AG10803 (cell line): ENCODE results near the gene MAPRE2.

ENCODE experiments used
- DNase-seq: peaks from one replicate; pipeline ENCODE4 v3.0.0; 2010; ENCODE audit warnings: low read depth
- H3K4me3 ChIP-seq: 2 replicates; pipeline ENCODE4 v1.5.1; 2011; ENCODE audit warnings: mild to moderate bottlenecking, low read length, control low read depth
- TF ChIP-seq, protein P1 (sequence below): conservative IDR thresholded peaks from 2 replicates; pipeline ENCODE4 v1.5.1; 2011; ENCODE audit warnings: mild to moderate bottlenecking, low read length, control low read depth, inconsistent platforms

Gene MAPRE2

DNA sequence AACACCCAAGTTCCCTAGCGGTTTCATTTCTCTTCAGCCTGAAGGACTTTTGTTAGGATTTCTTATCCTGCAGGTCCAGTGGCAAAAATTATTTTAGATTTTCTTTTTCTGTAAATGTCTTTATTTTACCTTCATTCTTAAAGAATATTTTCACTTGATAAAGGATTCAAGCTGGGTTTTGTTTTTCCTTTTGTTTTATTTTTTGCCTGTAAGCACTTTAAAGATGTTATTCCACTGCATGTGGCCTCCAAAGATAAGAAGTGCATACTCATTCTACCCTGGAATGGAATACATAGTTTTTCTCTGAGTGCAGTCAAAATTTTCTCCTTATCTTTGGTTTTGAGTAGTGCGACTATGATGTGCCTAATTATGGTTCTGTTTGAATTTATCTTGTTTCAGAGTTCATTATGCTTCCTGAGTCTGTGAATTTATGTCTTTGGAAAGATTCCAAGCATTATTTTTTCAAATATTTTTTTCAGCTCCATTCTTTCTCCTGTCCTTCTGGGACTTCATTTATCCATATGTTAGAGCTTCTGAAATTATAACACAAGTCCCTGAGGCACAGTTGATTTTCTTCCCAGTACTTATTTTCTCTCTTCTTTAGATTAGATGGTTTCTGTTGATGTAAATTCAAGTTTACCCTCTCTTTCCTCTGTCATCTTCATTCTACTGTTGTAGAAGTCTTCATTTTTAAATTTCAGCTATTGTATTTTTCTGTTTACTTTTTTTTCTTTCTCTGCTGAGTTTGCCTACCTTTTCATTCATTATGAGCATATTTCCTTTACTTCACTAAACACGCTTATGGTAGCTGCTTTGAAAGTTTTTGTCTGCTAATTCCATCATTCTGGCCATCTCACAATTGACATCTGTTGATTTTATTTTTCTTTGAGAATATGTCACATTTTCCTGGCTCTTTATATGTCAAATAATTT is 69.6 kb downstream of the MAPRE2 start:
- no peak for DNase-seq
- no peak overlapping the region for H3K4me3 ChIP-seq
- TF ChIP-seq, protein P1, sequence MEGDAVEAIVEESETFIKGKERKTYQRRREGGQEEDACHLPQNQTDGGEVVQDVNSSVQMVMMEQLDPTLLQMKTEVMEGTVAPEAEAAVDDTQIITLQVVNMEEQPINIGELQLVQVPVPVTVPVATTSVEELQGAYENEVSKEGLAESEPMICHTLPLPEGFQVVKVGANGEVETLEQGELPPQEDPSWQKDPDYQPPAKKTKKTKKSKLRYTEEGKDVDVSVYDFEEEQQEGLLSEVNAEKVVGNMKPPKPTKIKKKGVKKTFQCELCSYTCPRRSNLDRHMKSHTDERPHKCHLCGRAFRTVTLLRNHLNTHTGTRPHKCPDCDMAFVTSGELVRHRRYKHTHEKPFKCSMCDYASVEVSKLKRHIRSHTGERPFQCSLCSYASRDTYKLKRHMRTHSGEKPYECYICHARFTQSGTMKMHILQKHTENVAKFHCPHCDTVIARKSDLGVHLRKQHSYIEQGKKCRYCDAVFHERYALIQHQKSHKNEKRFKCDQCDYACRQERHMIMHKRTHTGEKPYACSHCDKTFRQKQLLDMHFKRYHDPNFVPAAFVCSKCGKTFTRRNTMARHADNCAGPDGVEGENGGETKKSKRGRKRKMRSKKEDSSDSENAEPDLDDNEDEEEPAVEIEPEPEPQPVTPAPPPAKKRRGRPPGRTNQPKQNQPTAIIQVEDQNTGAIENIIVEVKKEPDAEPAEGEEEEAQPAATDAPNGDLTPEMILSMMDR, result no peak

GRCh38 chr18:35112696-35113095 is 71.5 kb downstream of the MAPRE2 start:
- H3K4me3 ChIP-seq, result no peak overlapping the region
- DNase-seq, result no peak
- TF ChIP-seq, protein P1, result no peak

DNA sequence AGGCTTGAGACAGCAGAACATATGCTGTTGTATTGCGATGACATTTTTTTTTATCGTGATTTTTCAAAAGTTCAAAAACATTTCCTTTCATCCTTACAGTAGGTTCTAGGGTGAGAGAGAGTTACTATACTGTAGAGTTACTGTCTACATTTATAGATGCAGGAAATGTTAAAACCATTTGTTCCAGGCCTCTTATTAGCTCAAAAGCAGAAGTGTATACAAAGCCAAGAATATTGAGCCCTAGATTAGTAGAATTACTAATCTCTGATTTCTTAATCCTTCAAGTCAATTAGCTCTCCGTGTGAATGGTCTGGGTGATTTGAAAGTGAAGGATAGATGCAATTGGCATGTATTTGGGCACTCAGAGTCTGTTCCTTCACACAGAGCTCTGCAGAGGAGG is 73.1 kb downstream of the MAPRE2 start:
- no peak for DNase-seq
- TF ChIP-seq, protein P1, result no peak
- H3K4me3 ChIP-seq, result no peak overlapping the region

GRCh38 chr18:35116784-35117318 is 75.6 kb downstream of the MAPRE2 start:
- H3K4me3 ChIP-seq, result no peak overlapping the region
- DNase-seq, result no peak
- TF ChIP-seq, protein P1, result no peak

- no peak for DNase-seq
- no peak overlapping the region for H3K4me3 ChIP-seq
- TF ChIP-seq, protein P1, result no peak
These were observed 76.2 kb downstream of the MAPRE2 start for GRCh38 chr18:35117372-35117771.

GRCh38 chr18:35117951-35118411 is 76.8 kb downstream of the MAPRE2 start:
- peak overlapping the region; percentile 32 for H3K4me3 ChIP-seq
- peak; percentile 67 for DNase-seq
- TF ChIP-seq, protein P1, result no peak

DNA sequence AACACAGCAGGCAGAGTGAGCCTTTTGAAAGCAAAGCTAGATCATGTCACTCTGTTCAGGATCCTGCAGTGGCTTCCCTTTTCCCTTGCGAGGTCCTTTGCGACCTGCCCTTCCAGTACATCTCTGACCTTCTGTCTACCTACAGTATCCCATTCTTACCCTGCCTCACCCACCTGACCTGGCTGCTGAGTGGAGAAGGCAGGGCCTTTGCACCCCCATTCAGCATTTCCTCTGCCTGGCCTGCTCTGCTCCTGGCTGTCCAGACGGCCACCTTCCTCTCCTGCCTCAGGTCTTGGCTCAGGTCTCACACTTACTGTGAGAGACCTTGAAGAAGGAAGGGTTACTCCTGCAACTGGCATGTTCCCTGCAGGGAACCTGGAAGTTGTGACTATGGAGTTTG is 77.4 kb downstream of the MAPRE2 start:
- TF ChIP-seq, protein P1, result no peak
- H3K4me3 ChIP-seq, result no peak overlapping the region
- no peak for DNase-seq
